ENCODE results near the gene TEX11.
"Not testable (repeated sequence)": the region's sequence is repeated elsewhere in the genome, so short reads cannot be mapped to it uniquely, and the experiment has no call there.

The TEX11 gene

GRCh38 chrX:70672326-70672725 is 236.2 kb downstream of the TEX11 start:
- no peak for DNase-seq (ENCODE audit: low read depth)
- no peak for TF ChIP-seq CTCF (IDR thresholded peaks at IDR 0.05; ENCODE audit: low read length, missing control alignments)
- no peak overlapping the region for H3K4me3 ChIP-seq (replicated peaks; ENCODE audit: low read depth, low read length)

- no peak for DNase-seq (ENCODE audit: low read depth)
- TF ChIP-seq CTCF (IDR thresholded peaks at IDR 0.05; ENCODE audit: low read length, missing control alignments): no peak
- no peak overlapping the region for H3K4me3 ChIP-seq (replicated peaks; ENCODE audit: low read depth, low read length)
Observed at GRCh38 chrX:70669120-70669519, 239.4 kb downstream of the TEX11 start.

- peak; percentile 43 for DNase-seq (ENCODE audit: low read depth)
- no peak overlapping the region for H3K4me3 ChIP-seq (replicated peaks; ENCODE audit: low read depth, low read length)
- TF ChIP-seq CTCF (IDR thresholded peaks at IDR 0.05; ENCODE audit: low read length, missing control alignments): peak; percentile 36
Observed at GRCh38 chrX:70664726-70665125, 243.8 kb downstream of the TEX11 start.

DNA sequence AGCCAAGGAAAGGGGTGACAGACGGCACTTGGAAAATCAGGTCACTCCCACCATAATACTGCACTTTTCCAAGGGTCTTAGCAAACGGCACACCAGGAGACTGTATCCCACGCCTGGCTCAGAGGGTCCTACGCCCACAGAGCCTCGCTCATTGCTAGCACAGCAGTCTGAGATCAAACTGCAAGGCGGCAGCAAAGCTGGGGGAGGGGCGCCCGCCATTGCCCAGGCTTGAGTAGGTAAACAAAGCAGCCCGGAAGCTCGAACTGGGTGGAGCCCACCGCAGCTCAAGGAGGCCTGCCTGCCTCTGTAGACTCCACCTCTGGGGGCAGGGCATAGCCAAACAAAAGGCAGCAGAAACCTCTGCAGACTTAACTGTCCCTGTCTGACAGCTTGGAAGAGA is 247.4 kb downstream of the TEX11 start:
- not testable (repeated sequence) for H3K4me3 ChIP-seq (replicated peaks; ENCODE audit: low read depth, low read length); DNase-seq (ENCODE audit: low read depth)

- H3K4me3 ChIP-seq (replicated peaks; ENCODE audit: low read depth, low read length): not testable (repeated sequence)
Observed at GRCh38 chrX:70657546-70657945, 251.0 kb downstream of the TEX11 start.

DNA sequence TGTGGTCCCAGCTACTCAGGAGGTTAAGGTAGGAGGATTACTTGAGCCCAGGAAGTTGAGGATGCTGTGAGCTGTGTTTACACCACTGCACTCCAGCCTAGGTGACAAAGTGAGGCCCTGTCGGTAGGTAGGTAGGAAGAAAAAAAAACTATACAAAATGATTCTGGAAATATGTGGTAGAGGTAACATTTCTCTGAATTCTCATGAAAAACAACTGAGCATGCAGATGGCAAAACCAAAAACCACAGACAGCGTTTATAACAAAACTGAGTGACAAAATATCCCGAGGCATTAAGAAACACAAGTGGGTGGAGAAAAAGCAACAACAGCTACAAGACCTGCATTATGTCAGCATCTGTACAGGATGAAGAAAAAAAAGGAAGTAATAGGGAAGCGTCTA is 252.2 kb downstream of the TEX11 start:
- no peak for TF ChIP-seq CTCF (IDR thresholded peaks at IDR 0.05; ENCODE audit: low read length, missing control alignments)
- H3K4me3 ChIP-seq (replicated peaks; ENCODE audit: low read depth, low read length): no peak overlapping the region
- no peak for DNase-seq (ENCODE audit: low read depth)

More at GRCh38 chrX:70657546-70657945, 251.0 kb downstream of the TEX11 start:
- DNase-seq (ENCODE audit: low read depth): not testable (repeated sequence)

- not testable (repeated sequence) for H3K4me3 ChIP-seq (replicated peaks; ENCODE audit: low read depth, low read length); DNase-seq (ENCODE audit: low read depth)
Observed at GRCh38 chrX:70647910-70648309, 260.6 kb downstream of the TEX11 start.

DNA sequence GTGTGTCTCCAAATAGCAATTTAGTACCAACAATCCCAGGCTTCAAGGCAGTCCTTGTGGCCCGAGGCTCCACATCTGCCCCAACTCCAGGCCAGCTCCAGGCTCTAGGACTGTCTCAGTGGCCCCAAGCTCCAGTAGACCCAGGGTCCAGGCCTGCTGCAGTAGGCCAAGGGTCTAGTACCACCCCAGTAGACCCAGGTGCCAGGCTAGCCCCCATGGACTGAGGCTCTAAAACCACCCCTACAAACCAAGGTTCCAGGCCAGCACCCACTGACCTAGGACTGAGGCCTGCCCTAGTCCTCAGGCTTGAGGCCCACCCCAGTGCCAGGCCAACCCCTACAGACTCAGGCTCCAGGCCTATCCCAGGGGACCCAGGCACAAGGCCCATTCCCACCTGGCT is 272.3 kb downstream of the TEX11 start:
- H3K4me3 ChIP-seq (replicated peaks; ENCODE audit: low read depth, low read length): no peak overlapping the region
- no peak for TF ChIP-seq CTCF (IDR thresholded peaks at IDR 0.05; ENCODE audit: low read length, missing control alignments)
- DNase-seq (ENCODE audit: low read depth): no peak

GRCh38 chrX:70635669-70636068 is 272.8 kb downstream of the TEX11 start:
- DNase-seq (ENCODE audit: low read depth): no peak
- H3K4me3 ChIP-seq (replicated peaks; ENCODE audit: low read depth, low read length): no peak overlapping the region
- TF ChIP-seq CTCF (IDR thresholded peaks at IDR 0.05; ENCODE audit: low read length, missing control alignments): no peak

All from fibroblast of pulmonary artery (primary cell).